GM21390 (cell line): Measurements from ENCODE around the gene CDYL2.
"Not testable (repeated sequence)": the region's sequence is repeated elsewhere in the genome, so short reads cannot be mapped to it uniquely, and the experiment has no call there.

Experiments
- ATAC-seq: cut with Tn5 transposase; IDR thresholded peaks from one replicate; pipeline ENCODE4 v1.9.1; 2021; ENCODE audit not compliant: unreplicated experiment

Gene CDYL2

DNA sequence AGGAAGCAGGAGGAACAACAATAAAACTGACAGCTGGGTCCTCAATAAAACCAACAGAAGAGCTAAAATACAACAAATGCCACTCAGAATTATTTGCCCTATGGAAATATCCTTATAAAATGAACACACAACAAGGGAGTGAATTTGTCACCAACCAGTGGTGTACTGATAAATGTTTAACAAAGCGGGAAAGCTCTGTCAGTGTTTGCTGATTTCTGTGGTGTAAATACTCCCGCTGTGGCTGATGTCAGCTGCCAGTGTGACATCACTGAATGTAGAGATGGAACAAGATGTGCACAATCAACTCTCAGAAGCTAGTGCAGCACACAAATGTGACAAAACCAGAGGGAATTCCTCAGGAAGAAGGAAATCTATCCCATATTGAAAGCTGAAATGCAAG lies 51.9 kb downstream of the CDYL2 start:
- ATAC-seq = no peak

GRCh38 chr16:80751167-80751566 lies 53.2 kb downstream of the CDYL2 start:
- ATAC-seq = no peak

DNA sequence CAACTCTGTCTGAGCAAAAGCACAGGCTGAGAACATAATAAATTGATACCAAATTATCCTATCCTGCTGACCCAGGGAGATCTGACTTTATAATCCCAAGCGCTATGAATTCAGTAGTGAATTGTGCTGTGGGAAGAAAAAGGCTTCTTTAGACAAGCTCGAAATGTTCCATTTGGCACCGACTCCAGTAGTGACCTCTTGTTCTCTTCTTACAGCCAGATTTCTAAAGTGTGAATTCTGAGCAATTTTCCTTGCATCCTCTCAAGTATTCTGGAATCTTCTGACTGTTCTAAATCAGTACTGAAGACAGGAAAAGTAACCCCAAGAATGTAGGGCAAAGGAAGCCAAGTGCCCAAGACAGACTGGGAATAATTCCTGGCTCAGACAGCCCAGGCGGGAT lies 58.2 kb downstream of the CDYL2 start:
- no peak for ATAC-seq

DNA sequence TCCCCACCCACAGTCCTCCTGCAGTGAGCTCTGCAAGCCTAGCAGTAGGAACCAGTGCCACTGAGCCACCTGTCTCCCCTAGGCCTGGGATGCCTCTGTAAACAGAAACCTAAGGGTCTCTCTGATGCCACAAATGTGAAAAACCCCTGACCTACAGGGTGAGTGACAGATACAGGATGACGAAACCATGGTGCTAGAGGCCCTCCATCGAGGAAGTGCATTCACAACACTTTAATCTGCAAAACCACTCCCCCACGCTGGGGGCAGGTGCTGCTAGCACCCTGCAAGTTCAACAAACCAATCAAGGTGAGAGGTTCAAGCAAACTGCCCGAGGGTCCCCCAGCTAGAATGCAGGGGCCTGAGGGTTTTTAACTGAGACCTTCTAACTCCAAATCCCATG lies 59.5 kb downstream of the CDYL2 start:
- ATAC-seq = no peak

GRCh38 chr16:80743772-80744171 lies 60.6 kb downstream of the CDYL2 start:
- ATAC-seq = no peak

GRCh38 chr16:80743273-80743672 lies 61.1 kb downstream of the CDYL2 start:
- no peak for ATAC-seq

DNA sequence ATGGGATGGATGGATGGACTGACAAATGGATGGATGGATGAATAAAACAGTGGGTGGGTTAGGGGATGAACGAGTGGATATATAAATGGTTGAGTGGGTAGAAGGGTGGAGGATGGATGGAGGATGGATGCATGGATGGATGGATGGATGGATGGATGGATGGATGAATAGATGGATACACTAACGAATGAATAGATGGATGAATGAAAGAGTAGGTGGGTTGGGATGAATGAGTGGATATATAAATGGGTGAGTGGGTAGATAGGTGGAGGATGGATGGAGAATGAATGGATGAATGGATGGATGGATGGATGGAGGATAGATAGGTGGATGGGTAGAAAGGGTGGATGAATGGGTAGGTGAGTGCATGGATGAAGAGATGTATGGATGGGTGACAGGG lies 62.1 kb downstream of the CDYL2 start:
- no peak for ATAC-seq

GRCh38 chr16:80741724-80742123 lies 62.7 kb downstream of the CDYL2 start:
- ATAC-seq = no peak

- ATAC-seq = no peak
Measured at GRCh38 chr16:80739523-80739922, 64.9 kb downstream of the CDYL2 start.

- ATAC-seq = no peak
Measured at GRCh38 chr16:80738521-80738920, 65.9 kb downstream of the CDYL2 start.

- no peak for ATAC-seq
Measured at GRCh38 chr16:80735846-80736245, 68.6 kb downstream of the CDYL2 start.

GRCh38 chr16:80733407-80733806 lies 71.0 kb downstream of the CDYL2 start:
- no peak for ATAC-seq

DNA sequence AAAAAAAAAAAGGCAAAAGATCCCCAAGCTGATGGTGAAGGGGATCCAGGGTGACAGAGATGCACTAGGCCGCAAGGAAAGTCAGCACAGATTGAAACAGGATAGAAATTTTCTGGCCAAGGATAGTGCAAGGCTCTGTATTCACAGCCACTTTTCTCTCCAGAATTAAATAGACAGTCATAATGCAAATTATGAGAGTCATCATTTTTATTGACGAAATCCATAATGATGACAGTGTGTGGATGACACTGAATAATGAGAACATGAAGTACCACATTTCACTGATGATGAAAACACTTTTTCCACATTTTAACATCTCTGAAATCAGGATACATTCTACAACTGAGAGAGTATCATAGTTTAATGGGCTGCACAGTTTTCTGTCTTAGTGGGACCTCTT lies 72.5 kb downstream of the CDYL2 start:
- no peak for ATAC-seq

- not testable (repeated sequence) for ATAC-seq
Measured at GRCh38 chr16:80727066-80727763, 77.2 kb downstream of the CDYL2 start.

- ATAC-seq = no peak
Measured at GRCh38 chr16:80725566-80726162, 78.7 kb downstream of the CDYL2 start.

DNA sequence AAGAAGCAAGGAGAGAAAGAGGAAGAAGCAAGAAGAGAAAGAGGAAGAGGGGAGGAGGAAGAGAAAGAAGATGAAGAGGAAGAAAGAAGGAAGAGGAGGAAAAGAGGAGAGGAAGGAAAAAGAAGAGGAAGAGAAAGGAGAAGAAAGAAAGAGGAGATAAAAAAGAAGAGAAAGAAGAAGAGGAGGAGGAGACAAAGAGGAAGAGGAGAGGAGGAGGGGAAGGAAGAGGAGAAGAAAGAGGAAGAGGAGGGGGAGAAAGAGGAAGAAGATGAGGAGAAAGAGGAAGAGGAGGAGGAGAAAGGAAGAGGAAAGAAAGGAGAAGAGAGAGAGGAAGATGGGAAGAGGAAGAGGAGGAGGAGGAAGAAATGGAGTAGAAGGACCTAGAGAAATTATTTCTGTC lies 80.4 kb downstream of the CDYL2 start:
- ATAC-seq = no peak

- ATAC-seq = no peak
Measured at GRCh38 chr16:80723091-80723490, 81.3 kb downstream of the CDYL2 start.

DNA sequence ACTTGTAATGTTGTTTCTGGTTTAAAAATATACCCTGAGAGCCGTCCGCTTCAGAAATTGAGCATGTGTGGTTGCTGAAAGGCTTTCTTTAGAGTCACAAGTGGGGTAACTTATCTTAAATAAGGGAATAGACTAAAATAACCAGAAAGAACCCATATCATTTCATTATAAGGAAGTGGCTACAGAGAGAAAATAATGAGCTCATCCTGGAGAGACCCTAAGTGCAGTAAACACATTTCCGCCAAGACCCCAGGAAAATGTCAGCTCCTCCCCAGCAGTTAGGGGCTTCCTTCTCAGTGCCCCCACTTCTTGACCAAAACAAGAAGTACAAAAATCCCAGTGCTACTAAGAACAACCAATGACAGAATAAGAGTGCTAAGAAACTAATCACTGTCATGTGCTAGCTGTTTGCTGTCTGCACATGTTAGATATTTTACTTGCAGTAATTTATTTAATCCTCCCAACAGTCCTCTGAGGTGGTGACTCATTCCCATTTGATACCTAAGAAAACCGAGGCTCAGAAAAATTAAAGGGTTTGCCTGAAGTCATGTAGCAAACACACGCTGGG lies 83.5 kb downstream of the CDYL2 start:
- no peak for ATAC-seq

DNA sequence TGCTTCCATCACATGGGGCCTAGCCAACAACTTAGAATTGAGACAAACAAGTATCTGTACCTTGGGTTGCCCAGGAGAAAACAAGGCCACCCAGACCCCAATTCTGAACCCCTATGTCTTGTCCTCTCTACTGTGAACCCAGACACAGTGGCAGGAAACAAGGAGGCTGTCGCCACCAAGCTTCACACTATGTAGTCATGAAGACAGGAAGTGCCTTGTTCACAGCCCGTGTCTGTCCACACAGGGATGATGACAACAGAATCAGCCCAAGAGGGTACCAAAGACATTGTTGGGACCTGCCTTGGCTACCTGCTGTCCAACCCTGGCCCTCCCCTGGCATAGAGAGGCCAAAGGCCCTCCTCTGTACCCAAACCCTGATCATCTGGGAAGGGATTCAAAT lies 84.8 kb downstream of the CDYL2 start:
- no peak for ATAC-seq

GRCh38 chr16:80718480-80719220 lies 85.7 kb downstream of the CDYL2 start:
- ATAC-seq = no peak

- ATAC-seq = no peak
Measured at GRCh38 chr16:80717611-80718010, 86.8 kb downstream of the CDYL2 start.

- no peak for ATAC-seq
Measured at GRCh38 chr16:80716564-80717139, 87.7 kb downstream of the CDYL2 start.
